HG02943 (cell line): ENCODE results near the gene SUGCT.
"Not testable (repeated sequence)": the region's sequence is repeated elsewhere in the genome, so short reads cannot be mapped to it uniquely, and the experiment has no call there.

Experiments
- ATAC-seq: cut with Tn5 transposase; IDR thresholded peaks from one replicate; pipeline ENCODE4 v1.9.1; 2021; ENCODE audit warnings: mild to moderate bottlenecking, low read depth, moderate library complexity; ENCODE audit not compliant: unreplicated experiment

The SUGCT gene

GRCh38 chr7:40382145-40382544 lies 247.3 kb downstream of the SUGCT start:
- no peak for ATAC-seq

GRCh38 chr7:40393660-40394059 lies 258.9 kb downstream of the SUGCT start:
- no peak for ATAC-seq

GRCh38 chr7:40394400-40394799 lies 259.6 kb downstream of the SUGCT start:
- ATAC-seq, result no peak

GRCh38 chr7:40400525-40400924 lies 265.7 kb downstream of the SUGCT start:
- ATAC-seq, result no peak

- no peak for ATAC-seq
Observed at GRCh38 chr7:40401406-40401805, 266.6 kb downstream of the SUGCT start.

- no peak for ATAC-seq
Observed at GRCh38 chr7:40402661-40403060, 267.9 kb downstream of the SUGCT start.

- ATAC-seq, result no peak
Observed at GRCh38 chr7:40403703-40404476, 269.1 kb downstream of the SUGCT start.

GRCh38 chr7:40405991-40406390 lies 271.2 kb downstream of the SUGCT start:
- no peak for ATAC-seq

GRCh38 chr7:40412323-40412722 lies 277.5 kb downstream of the SUGCT start:
- ATAC-seq, result no peak

GRCh38 chr7:40414704-40415103 lies 279.9 kb downstream of the SUGCT start:
- ATAC-seq, result not testable (repeated sequence)

- ATAC-seq, result no peak
Observed at GRCh38 chr7:40418448-40418847, 283.6 kb downstream of the SUGCT start.

- no peak for ATAC-seq
Observed at GRCh38 chr7:40418983-40419382, 284.2 kb downstream of the SUGCT start.

- no peak for ATAC-seq
Observed at GRCh38 chr7:40419806-40420205, 285.0 kb downstream of the SUGCT start.

- ATAC-seq, result no peak
Observed at GRCh38 chr7:40421433-40421832, 286.6 kb downstream of the SUGCT start.

- ATAC-seq, result no peak
Observed at GRCh38 chr7:40425696-40426095, 290.9 kb downstream of the SUGCT start.

- no peak for ATAC-seq
Observed at GRCh38 chr7:40428421-40428820, 293.6 kb downstream of the SUGCT start.

- ATAC-seq, result no peak
Observed at GRCh38 chr7:40429826-40430225, 295.0 kb downstream of the SUGCT start.

- no peak for ATAC-seq
Observed at GRCh38 chr7:40432046-40432445, 297.2 kb downstream of the SUGCT start.

- no peak for ATAC-seq
Observed at GRCh38 chr7:40436710-40437109, 301.9 kb downstream of the SUGCT start.

- no peak for ATAC-seq
Observed at GRCh38 chr7:40437498-40437897, 302.7 kb downstream of the SUGCT start.

- no peak for ATAC-seq
Observed at GRCh38 chr7:40437936-40438634, 303.3 kb downstream of the SUGCT start.

- ATAC-seq, result no peak
Observed at GRCh38 chr7:40439686-40440085, 304.9 kb downstream of the SUGCT start.
